GM21360 (cell line): ENCODE data around the gene TMEM53.

ENCODE experiments used
- ATAC-seq: cut with Tn5 transposase; IDR thresholded peaks from one replicate; pipeline ENCODE4 v1.9.1; 2021; ENCODE audit warnings: mild to moderate bottlenecking, moderate library complexity; ENCODE audit not compliant: unreplicated experiment

The TMEM53 gene

GRCh38 chr1:44698138-44698537 is 23.9 kb upstream of the TMEM53 start:
- no peak for ATAC-seq

DNA sequence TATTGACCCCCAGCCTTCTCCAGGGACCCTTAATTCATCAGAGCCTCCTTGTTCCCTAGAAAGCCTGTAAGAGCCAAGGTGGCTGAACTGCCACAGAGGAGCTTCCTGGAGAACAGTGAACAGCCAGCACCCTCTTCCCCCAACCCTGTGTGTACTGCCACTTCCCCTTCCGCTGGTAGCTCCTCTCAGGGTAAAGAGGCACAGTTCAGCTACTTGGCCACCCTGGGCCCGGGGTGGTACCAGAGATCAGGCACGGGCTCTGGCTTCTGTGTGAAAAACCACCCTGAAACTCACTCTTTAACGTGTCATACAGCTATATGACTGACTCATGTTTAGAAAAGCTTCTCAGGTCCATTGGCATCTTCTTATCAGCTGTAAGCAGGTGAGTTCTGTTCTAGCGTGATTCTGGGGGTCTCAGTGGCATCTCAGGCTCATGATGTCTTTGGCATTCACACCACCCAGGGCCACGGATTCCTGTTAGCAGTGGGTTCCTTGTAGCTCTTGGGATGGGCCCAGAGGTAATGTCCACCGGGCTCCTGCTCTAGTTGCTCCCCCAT is 22.6 kb upstream of the TMEM53 start:
- no peak for ATAC-seq

GRCh38 chr1:44696101-44696500 is 21.8 kb upstream of the TMEM53 start:
- ATAC-seq, result no peak

DNA sequence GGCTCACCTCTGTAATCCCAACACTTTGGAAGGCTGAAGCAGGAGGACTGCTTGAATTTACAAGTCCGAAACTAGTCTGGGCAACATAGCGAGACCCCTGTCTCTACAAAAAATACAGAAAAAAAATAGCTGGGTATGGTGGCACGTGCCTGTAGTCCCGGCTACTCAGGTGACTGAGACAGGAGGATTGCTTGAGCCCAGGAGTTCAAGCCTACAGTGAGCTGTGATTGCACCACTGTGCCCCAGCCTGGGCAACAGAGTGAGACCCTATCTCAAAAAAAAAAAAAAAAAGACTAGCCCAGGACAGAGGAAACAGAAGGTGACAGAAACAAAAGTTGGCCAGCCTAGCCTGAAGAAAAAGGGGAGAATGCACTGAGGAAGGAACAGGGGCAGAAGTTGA is 21.4 kb upstream of the TMEM53 start:
- ATAC-seq, result no peak

DNA sequence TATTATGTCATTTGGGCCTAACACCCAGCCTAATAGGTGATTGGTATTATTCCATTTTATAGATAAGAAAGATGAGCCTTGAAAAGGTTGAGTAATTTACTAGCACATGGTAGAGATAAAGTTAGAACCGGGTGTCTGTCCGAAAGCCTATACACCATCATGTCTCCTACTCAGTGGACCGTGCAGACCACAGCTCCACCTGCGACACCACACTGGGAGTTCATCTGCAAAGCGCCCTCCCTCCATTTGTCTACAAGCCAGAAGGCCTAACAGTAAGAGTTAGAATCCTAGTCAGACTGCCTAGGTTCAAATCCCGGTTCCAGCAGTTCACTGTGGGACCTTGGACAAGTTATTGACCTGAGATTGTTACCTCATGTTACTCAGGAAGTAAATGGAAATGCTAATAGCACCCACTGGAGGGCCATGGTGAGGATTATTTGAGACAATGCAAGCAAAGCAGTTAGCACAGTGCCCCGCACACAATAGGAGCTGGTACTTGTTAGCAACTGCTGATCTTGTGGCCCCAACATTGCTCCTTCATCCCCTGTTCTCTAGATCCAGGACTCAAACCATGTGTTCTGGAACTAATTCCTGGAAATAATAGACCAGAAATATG is 20.7 kb upstream of the TMEM53 start:
- ATAC-seq, result no peak

GRCh38 chr1:44693900-44694299 is 19.6 kb upstream of the TMEM53 start:
- ATAC-seq, result no peak

DNA sequence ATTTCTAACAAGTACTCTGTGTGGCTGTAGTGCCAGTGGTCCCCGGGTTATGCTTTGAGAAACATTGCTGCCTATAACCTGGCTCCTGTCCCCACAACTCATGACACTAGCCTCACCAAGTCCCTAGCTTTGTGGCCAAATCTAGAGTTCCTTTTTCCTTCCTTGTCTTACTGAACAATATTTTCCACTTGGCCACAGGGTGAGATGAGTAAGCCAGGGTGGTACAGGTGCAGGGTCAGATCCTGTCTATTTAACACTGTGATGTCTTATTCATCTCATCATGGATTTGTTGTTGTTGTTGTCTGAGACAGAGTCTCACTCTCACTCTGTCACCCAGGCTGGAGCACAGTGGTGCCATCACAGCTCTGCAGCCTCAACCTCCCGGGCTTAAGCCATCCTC is 18.9 kb upstream of the TMEM53 start:
- no peak for ATAC-seq

GRCh38 chr1:44689447-44689765 is 15.1 kb upstream of the TMEM53 start:
- ATAC-seq, result no peak

- no peak for ATAC-seq
Observed at GRCh38 chr1:44688760-44689446, 14.6 kb upstream of the TMEM53 start.

- no peak for ATAC-seq
Observed at GRCh38 chr1:44685881-44686280, 11.6 kb upstream of the TMEM53 start.

GRCh38 chr1:44685218-44685617 is 10.9 kb upstream of the TMEM53 start:
- no peak for ATAC-seq

- peak; percentile 70 for ATAC-seq
Observed at GRCh38 chr1:44684525-44684924, 10.2 kb upstream of the TMEM53 start.

GRCh38 chr1:44682883-44683265 is 8.6 kb upstream of the TMEM53 start:
- no peak for ATAC-seq

- ATAC-seq, result no peak
Observed at GRCh38 chr1:44681905-44682882, 7.9 kb upstream of the TMEM53 start.

- no peak for ATAC-seq
Observed at GRCh38 chr1:44679468-44679867, 5.2 kb upstream of the TMEM53 start.

DNA sequence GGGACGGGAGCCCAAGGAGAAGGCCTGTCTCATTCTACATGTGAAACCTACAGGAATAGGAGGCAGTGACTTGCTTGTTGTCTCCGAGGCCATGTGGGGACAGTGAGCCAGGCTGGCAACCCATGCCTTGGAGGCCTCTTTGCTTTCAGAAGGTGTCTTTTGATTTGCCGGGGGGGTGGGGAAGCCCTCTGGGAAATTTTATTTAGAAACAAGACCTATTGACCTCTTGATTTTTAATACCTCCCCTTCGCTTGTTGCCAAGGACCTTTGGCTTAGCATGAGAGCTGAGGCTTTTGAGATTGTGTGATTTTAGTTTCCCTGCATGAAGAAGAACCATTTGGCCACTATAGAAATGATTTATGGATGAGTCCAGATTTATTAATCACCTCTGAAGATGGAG is 4.3 kb upstream of the TMEM53 start:
- no peak for ATAC-seq

DNA sequence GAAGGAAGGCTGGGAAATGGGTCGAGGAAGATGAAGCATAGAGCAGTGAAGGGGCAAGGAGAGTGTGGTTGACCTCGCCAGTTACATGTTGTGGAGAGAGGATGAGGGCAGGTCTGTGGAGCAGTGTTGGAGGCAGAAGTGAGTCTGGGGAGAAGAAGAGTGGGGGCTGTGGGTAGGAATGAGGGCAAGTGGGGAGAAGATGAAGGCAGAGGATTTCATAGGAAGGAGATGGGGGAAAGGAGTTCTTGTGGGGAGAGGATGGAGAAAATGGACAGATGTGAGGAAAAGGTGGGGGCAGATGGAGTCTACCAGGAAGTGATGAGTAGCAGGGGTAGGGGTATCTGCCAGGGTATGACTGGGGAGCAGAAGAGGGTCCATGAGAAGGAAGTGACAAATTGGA is 3.8 kb upstream of the TMEM53 start:
- no peak for ATAC-seq

DNA sequence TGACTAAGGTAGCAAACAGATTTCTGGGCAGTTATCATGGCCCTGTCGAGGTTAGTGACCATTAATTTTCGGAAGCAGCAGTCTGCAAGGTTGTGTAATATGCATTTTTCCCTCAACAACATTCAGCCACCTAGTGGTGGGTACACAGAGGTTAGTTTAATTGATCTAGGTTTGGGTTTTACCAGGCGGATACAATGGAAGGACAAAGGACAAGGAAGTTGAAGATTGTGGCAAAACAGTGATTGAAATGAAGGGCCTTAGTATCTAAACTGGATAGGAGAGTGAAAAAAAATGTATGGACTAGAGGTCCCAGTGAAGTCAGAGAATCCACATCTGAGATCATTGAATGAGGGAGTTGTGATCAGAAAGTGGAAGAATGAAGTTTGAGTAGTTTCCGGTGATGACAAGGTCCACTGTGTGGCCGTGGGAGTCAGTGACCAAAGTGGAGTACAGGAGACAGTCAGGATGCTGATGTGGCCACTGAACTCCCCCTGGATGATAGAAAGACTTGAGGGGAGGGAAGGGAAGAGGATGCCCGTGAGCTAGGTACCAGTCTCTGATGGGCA is 3.0 kb upstream of the TMEM53 start:
- no peak for ATAC-seq

DNA sequence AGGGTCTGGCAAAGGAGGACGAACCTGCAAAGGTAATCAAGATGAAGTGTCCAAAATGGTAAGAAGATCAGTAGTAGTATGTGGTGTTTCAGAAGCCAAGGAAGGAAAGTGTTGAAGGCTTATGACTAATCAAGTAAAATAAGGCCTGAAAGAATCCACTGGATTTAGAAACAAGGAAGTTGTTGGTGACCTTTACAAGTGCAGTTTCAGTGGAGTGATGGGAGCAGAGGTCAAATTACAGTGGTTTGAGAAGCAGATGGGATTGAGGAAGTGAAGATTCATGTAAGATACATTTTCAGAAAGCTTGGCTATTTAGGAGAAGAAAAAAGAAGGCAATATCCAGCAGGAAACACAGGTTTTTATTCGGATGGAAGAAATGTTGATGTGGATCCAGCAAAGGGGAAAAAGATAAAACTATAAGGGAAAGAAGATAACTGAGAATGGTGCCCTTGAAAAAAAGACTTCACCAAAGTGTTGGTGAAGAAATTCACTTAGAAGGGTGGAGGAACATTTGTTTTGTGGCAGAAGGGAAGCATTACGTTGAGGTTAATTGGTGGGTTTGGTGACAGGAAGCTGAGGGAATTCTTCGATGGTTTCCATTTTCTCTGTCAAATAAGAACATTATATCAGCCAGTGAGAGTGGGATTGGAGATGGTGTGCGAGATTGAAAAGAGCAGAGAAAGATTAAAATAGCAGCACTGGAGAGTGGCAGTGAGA is 2.4 kb upstream of the TMEM53 start:
- ATAC-seq, result no peak

GRCh38 chr1:44675186-44675585 is 905 bp upstream of the TMEM53 start:
- no peak for ATAC-seq

DNA sequence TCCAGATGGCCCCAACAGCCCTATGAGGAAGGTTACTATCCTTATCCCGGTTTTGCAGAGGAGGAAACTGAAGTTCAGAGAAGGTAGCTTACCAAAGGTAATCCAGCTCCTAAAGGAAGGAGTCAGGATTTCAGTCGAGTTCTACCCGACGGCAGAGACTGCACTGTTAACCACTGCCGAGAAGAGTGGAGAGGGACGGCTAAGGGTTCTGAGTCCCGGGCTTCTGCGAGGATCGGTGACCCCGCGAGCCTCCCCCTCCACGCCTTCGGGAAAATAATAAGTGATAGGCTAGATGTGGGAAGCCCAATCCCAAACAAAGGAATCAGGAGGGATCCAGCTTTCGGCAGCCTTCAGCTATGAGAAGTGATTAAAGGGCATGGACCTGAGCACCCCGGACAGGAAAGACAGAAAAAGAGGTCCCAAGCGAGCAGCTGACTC is 587 bp downstream of the TMEM53 start:
- no peak for ATAC-seq
